Activated CD4-positive, alpha-beta T cell treated with anti-CD3 and anti-CD28 coated beads, Interleukin-2, Interleukin-4, amounts not matched to agents 100 ng/mL and 50 ng/mL, durations not matched to agents 16 hours and 8 hours (primary cell): ENCODE measurements around the gene CKS1B.

ENCODE experiments used
- DNase-seq: peaks from one replicate; pipeline ENCODE4 v3.0.0-alpha.2; 2020; ENCODE audit warnings: low spot score

Gene CKS1B

DNA sequence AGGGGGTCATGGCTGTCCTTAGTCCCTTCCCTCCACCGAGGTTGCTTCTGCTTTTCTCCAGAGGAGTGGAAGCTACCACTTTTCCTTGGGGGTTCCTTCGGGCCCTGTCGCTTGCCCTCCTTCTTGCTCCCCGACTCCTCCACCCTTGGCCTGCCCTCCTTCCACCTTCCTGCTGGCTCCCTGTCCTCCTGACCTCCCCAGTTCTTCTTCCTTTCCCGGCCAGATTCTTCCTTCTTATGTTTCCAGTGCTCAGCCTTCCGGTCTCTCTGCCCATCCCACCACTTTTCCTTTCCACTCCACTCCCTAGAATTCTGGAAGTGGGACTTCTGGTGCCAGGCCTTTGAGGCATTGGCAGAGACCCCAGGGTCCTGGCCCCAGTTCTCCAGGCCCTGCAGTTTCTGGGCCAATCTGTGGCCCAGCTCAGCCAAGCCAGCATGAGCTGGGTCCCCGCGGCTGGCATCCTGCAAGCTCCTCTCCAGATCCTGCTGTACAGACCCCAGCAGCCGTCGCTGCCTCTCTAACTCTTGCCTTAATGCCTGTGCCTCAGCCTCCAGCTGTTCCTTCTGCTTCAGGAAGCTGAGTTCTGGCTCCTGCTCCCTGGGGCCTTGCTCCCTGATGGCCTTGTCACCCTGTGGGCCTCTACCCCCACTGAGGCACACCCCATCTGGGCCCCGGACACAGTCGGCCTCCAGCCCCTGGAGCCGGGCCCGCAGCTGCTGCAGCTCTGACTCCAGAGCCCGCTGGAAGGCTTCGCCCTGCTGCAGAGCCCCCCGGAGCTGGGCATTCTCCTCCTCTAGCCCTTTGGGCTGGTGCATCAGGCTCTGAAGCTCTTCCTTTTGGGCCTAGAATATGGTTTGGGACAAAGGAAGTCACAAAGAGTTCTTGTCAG lies 28.3 kb upstream of the CKS1B start:
- DNase-seq = no peak

DNA sequence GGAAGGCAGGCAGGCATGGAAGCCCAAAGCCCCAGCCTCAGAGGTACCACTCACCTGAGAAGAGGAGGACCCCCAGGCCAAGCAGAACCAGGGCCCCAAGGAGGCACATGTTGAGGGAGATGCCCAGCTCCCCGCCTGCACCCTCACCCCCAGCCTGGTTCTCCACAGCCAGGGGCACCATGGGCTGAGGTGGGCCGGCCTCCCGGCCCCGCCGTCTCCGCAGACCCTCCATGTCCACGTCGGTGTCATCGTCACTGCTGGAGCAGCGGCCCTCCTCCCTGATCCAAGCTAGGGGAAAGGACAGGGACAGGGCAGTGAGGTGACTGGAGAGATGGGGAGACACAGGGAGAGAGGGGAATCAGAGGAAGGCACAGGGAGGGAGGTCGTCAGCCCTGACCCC lies 26.4 kb upstream of the CKS1B start:
- no peak for DNase-seq

DNA sequence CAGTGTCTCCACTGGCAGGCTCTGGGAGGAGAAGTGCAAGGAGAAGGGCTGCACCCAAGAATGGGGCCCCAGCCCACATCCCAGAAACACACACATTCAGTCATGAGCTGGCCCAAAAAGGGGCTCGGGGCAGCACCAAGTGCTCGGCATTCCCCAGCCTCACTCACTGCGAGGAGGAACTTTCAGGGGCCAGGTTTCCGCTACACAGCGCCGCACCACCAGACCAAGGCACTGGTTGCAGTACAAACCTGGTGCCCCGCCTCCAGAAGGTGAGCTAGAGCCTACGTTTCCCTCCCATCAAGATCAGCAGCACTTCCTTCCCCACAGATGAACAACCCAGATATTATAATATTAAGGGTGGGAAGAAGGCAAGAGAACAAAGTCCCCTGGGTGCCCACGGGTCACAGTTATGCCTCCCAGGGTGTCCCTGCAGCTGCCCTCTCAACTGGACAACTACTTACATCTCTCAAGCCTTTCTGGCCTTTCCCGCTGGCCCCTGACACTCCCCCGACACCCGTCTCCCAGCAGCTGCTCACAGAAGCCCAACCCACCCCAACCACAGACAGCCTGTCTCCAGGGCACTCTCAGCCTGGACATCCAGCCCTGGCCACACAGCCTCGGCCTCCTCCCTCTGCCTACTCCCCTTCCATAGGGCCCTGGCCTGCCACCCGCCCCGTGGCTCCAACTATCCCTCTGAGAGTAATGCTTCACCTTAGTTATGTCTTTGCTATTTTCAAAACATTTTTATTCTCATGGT lies 22.4 kb upstream of the CKS1B start:
- no peak for DNase-seq

DNA sequence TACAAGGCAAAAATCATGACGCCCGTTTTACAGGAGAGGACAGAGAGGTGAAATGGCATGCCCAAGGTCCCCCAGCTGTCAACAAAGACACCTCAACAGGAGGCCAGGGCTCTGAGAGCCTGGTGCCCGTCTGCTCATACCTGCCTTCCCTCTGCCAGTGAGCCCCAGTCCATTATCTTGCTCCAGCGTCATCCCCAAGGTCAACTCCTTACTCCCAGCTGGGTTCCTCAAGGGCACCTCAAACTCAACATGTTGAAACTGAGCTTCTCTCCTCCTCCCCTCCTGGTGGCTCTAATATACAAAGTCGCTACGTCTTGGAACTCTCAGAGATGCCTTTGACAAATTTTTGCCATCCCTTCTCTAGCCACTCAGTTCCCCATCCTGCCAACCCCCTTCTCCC lies 21.8 kb upstream of the CKS1B start:
- DNase-seq = no peak

DNA sequence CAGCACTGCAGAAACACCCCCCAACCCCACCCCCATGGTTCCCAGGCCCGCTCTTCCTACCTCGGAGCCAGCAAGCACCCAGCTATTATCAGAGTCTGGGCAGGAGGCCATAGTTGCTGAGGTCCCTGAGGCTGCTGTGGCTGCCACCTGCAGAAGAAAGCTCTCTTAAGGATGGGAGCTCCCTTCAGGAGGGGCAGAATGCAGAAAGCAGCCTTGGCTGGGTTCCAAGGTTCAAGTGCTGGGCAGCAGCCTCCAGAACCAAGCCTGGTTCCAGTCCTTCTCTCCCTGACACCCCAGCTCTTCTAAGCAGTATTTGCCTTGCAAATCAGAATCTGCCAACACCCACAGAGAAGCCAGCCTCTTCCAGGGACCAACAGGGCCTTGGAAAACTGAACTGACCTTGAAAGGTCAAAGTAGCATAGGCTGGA lies 20.9 kb upstream of the CKS1B start:
- no peak for DNase-seq

DNA sequence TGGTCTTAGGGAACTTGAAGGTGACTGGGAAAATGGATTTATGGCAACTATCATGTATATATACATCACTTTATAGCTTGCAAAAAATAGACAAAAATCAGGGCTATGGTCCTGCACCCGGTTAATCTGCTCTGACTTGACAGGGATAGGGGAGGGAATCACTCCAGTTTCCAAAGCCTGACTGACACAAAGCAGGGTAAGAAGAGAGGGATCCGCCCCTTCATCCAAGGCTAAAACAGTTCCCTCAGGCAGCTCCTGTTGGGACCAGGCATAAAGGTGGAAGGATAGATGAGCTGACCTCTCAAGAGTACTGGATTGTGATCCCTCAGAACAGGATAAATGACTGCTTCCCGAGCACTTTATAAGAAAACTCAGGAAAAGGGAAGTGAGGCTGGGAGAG lies 19.9 kb upstream of the CKS1B start:
- DNase-seq = no peak

DNA sequence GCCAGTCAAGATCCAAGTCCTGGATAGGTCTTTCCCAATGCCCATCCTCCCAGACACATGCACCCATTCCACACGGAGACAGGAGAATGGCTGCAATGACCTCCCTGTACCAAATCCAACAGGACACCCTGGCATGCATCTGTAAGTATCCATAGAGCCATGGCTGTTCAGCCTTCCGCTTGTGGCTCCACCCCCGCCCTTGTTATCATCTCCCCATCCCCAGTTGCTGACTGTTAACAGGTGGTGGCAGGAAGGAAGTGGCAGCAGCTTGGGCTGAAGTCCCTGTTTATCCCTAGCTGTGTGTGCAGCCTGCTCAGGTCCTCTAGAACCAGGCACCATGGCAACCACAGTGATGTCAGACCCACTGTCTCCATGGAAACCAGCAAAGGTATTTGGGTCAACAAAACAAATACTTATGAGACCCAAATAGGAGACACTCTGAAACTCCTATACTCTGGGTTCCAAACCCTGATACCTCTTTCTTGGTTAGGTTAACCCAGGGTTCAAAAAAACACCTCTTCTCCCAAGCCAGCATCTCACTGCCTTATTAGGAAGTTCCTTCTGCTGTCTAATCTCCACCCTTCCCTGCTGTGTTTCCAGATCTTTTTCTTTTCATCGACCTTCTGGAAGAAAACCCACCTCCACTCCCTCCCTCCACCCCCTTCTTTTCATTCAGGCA lies 19.3 kb upstream of the CKS1B start:
- DNase-seq = peak; percentile 92

DNA sequence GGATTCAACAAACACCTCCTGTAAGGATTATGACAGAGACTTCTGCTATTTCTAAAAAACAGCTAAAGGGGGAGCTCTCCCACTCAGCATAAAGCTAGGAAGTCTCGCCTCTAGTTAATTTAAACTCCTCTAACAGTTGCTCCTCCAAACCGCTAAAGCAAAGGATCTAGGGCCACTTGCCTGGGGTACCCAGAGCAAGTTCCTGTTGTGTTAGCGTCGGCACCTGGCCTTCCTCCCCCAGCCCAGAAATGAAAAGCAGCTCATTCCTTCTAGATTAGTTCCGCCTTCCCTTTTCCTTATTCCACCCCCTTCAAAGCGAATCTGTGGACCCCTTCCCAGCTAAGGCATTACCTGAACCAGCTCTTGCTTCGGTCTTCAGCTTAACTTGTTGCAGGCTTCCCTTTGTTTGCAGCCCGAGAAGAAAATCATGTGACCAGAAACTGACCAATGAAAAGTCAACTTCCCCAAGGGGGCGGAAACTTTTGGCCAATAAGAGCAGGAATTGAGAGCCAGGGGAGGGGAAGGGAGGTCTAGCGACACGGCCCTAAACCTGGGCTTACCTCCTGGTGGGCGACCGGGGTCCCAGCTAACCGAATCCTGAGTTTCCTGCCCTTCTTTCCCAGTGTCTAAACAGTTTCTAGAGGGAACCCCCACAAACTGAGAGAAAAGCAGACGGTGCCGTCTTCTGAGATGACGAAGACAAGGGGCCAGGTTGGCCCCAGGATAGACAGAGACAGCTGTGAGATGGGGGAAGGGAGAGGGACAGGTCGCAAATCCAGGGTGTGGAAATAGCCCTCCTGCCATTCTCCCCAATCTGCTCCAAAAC lies 18.6 kb upstream of the CKS1B start, which contains the start of gene PBXIP1:
PBXIP1 (minus strand) TSS at position 382 of the 826 bp plus-strand sequence. CDS start 2,378 bp downstream, outside the sequence.
- peak; percentile 91 for DNase-seq

DNA sequence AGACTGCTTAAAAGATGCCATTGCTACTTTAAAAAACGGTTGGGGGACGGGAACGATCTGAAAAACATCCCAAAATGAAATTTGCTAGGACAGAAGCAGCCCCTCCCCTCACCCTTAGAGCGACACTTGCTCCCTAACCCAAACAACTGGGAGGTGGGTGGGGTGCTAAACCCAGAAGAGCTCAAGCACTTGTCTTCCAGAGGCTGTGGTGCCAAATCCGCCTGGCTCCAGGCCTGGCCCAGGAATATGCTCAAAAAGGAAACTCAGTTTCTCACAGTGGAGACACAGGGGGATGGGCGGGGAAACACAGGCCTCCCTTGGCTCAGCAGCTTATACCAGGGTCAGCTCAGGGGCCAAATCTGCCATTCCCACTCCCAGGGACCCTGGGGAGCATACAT lies 17.9 kb upstream of the CKS1B start:
- no peak for DNase-seq

DNA sequence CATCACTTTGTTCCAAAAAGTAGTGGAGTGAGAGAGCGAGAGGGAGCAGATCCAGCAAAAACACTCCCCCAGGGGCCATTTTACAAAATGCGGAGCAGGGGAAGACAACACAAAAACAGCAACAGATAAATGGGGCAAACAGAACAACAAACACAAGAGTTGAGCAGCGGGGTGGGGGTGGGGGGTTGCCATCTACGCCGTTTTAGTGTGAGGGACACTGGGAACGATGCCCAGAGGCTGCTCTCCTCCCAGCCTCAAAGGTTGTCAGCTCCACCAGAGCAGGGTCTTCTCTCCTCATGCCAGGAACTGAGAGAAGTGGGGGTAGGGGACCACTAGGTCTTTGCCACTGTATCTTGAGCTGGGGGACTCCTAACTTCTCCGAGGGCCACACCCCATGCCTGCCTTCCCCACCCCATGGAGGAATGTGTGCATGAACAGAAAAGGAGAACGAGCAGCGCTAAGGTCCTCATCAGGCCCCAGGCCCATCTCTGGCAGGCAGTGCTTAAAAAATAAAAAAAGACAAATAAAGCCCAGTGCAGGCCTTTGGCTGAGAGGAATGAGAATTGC lies 17.3 kb upstream of the CKS1B start:
- no peak for DNase-seq

DNA sequence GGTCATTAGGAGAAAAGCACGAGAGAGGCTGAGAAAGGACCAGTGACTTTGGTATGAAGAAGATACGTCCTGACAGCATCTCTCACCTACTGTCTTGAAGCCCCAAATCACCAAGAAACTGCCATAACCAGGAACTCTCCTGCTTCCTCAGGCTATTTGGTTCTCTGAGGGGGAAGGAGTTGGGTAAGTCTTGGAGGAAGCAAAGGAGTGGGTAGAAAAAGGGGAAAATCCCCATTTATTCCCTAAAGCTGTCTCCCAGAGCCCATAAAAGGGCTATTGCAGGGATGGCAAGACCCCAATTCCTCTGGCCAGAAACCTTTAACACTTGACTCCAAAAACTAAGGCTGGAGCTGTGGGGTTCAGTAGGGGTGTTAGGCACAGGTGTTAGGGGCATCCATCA lies 16.4 kb upstream of the CKS1B start:
- DNase-seq = no peak

DNA sequence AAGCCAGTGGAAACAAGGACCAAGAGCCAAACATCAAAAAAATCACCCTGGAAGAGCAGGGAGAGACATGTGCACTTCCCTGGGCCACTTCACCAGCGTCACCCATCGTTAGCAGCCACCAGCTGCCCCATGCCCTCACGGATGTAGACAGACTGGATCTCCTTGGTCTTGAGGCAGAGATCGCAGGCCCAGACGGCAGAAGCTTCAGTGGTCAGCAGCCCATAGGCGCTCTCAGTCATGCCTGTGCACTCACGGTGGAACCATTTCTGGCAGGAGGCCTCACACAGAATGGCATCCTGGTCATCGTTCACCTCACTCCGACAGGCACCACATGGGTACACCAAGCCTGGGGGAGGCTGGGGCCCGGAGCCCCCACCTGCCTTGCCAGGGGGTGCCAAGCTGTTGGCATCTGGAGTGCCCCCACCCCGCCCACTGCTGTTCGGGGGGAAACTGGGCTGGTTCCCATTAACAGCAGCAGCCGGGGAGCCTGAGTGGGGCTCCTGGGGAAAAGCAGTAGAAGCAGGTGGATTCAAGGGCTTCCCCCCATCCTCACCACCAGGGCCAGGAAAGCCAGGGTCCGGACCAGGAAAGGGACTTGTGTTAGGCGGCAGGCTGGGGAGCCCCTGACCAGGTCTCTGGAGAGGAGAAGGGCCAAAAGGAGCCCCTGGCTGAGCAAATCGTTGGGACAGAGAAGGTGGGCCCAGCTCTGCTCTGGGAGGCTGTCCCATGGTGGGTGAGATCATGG lies 15.6 kb upstream of the CKS1B start:
- DNase-seq = no peak

DNA sequence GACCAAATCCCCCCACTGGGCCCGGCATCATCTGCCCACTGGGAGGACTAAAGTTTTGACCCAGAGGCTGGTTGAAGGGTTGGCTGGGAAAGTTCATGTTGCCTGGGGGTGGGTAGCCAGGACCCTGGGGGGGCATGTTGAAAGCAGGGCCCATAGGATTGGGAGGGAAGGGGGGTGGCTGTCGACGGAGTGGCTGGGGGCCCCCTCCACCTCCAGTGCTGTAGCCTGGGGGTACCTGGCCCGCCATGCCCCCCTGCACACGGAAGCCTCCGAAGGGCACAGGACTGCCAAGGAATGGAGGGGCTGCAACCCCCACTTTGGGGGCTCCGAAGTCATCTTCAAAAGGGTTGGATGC lies 15.1 kb upstream of the CKS1B start:
- no peak for DNase-seq

DNA sequence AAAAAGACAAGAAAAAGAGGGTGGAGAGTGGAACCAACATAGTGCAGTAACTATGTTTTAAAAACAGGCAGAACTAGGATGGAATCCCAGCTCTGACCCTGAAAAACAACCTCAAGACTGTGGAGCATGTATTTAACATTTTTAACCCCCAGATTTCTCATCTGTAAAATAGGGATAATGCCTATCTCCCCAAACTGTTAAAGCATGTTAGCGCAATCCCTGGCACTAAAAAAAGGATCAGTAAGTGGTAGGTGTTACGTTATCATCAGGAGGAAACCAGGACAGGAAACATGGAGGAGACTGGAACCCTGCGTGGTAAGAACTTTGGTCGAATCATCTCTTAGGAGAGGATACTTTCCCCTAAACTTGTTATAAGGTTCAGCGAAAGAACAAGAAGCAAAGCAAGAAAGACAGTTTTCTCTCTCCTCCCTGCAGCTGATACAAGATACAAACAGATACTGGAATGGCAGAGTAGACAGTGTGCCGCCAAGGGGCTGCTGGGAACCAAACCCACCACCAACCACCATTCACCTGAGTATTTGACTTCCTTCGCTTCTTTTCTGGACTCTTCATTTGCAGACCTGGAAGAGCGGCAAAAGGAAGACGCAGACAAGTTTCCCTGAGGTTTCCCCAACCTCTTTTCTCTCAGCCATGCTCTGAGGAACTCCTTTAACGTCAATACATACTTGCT lies 13.9 kb upstream of the CKS1B start:
- no peak for DNase-seq

DNA sequence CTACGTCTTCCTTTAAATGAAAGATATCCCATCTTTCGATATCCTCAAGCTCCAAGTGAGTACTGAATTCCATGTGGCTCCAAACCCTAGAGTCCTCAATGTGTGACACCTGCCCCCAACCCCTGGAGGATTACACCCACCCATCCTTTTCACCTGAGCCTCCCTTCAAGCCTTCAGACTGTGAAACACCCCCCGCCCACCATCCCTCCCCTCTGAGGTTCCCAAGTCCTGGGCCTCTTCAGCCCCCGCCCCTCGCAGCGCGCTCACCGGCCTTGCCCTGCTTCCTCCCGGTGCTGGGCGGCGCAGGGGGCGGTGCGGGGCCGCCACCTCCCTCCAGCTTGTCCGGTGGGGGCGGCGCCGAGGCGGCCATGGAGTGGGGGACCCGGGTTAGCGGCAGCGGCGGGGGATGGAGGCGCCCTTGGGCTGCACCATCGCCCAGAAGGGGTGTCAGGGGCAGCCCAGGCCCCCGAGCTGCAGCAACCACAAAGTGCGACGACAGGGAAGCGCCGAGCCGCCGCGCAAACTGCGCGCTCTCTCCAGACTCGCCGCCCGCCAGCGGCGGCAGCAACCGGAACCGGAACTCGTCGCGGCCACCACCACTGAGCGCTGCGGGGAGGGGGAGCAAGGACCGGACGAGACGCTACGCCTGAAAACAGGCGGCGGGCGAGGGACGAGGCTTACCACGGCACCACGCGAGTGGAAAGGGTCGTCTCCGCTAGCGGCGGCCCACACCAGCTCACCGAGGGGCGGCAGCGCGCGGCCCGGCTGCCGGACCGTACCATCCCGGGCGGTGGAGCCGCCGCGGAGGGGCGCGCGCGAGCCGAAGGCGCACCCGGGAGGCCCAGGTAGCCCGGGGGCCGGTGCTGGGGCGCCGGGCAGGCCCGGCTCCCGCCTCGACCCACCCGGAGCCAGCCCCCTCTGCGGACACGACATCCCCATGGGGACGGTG lies 13.0 kb upstream of the CKS1B start, which contains the start of gene PYGO2:
PYGO2 (minus strand) TSS at position 576 of the 949 bp plus-strand sequence; CDS start at position 370, 206 bp downstream.
- peak; percentile 83 for DNase-seq

DNA sequence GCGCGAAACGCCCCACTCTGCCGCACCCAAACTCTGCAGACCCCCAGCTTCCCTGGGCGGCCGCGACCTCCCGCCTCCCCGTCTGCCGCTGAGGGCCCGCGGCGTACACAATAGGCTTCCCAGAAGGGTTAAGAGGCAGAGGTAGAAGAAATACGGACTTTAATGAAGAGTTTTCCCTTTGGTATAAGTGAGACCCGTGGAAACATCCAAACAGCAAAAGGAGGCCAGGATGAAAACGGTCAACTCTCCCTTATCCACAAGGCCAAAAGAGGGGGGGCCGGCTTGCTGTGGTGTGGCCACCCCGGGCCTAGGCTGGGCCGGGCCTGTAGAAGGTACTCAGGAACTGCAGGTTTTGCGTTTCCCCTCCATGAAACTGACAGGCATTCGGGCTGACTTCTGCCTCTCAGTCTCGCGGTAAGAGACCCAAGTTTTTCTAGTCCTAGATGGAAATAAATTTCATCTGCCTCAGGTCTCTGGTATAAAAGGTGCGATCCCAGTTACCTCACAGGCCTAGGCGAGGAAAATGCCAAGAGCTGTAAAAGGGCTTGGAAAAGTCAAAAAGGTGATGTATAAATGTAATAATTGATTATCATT lies 12.2 kb upstream of the CKS1B start:
- DNase-seq = no peak

DNA sequence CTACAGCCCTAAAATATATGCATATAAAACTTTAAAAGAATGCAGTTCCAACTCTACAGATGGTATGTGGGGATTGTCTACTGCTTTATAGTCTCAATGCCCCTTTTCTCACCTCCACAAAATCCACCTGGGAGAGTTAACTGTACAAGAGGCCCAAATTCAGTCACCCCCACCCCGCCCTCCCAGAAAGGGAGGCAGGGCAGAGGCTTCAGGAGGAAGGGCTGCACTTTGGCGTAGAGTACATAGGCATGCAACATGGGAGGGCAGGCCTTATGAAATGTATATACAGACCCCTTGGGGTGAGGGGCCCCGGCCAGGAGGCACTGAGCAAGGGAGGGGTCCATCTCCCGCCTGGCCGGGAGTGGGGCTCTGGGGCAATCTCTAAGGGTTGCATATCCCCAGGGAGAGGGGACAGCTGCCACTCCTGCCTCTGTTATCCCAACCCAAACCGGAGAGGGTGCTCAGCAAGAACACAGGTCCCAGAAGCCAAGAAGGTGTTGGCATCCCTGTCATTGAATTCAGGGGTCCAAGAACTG lies 11.6 kb upstream of the CKS1B start:
- no peak for DNase-seq

DNA sequence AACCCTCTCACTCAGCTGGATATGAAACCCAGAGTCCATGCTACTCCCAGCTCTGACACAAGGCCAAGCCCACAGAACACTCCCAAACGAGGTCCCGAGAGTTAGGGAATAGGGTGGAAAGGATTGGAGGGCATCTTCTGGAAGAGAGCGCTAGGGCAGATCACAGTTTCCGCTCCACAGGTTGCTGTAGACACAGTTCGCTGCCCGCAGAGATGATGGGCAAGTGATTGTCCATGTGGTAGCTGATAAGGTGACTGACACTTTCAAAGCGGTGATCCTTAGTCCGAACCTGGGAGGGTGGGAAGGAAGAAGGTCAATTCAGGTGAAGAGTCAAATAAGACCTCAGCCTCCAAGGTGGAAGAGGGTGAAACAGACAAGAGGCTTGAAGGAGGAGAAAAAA lies 10.8 kb upstream of the CKS1B start:
- DNase-seq = no peak
